Right ventricle myocardium superior (tissue), 1 donor: ENCODE measurements around the gene CUEDC1. TPM values are rescaled to one million over a fixed set of nuclear protein-coding genes. Genes with fewer than 3 reads are reported as not detected.
"Not testable (repeated sequence)": the region's sequence is repeated elsewhere in the genome, so short reads cannot be mapped to it uniquely, and the experiment has no call there.

Experiments used
- ATAC-seq: fragments of 200-7000 bp; cut with Tn5 transposase; one replicate; pipeline ENCODE4 v1.9.1; 2020; ENCODE audit warnings: mild to moderate bottlenecking; ENCODE audit not compliant: poor library complexity
- DNase-seq: peaks from one replicate; pipeline ENCODE4 v3.0.0-alpha.2; 2020
- intact Hi-C: fragments of 100-400 bp; cut with DNase I; formaldehyde crosslinking; loops from one replicate; pipeline ENCODE4 v1.11.2; 2022
- total RNA-seq: library from RNA; stranded (reverse); fragmentation: NEBNext Ultra II Directional; extraction: Animal tissue kit (Norgen Biotek cat#: 25700); gene quantifications from one replicate; pipeline ENCODE4 v1.2.1, GENCODE V29; 2021
- donor health status: DM: no; HTN: yes; CAD: no; lungs with severe emphysema.

Gene CUEDC1
- total RNA-seq, 1 donor from 2014 or later = 44.6 TPM

- intact Hi-C loops = no loop called here
- ATAC-seq = peak; percentile 78
- peak; percentile 86 for DNase-seq
Measured at GRCh38 chr17:57861790-57862693, 93.2 kb downstream of the CUEDC1 start.

- DNase-seq = peak; percentile 76
- ATAC-seq = peak; percentile 54
- intact Hi-C loops = no loop called here
Measured at GRCh38 chr17:57861000-57861789, 94.0 kb downstream of the CUEDC1 start.

GRCh38 chr17:57860414-57860999, 94.7 kb downstream of the CUEDC1 start:
- intact Hi-C loops = no loop called here
- no peak for ATAC-seq
- no peak for DNase-seq

- DNase-seq (peak; percentile 21), ATAC-seq (no peak)
- intact Hi-C loops = loop anchor here (2.0 to 5.0 kb wide), 2 partner anchors 135 to 252 kb away; no protein-coding TSS in a partner anchor
Measured at GRCh38 chr17:57859601-57860413, 95.4 kb downstream of the CUEDC1 start.

- DNase-seq (no peak), ATAC-seq (no peak)
- intact Hi-C loops = loop anchor here (2.0 to 5.0 kb wide), 2 partner anchors 136 to 253 kb away; no protein-coding TSS in a partner anchor
Measured at GRCh38 chr17:57858838-57859237, 96.4 kb downstream of the CUEDC1 start.

GRCh38 chr17:57856792-57857620, 98.2 kb downstream of the CUEDC1 start:
- intact Hi-C loops = loop anchor here (5.0 kb wide), 1 partner anchor 255 kb away; no protein-coding TSS in a partner anchor
- no peak for ATAC-seq

GRCh38 chr17:57855391-57856035, 99.7 kb downstream of the CUEDC1 start:
- ATAC-seq = no peak
- DNase-seq = no peak
- intact Hi-C loops = loop anchor here (5.0 kb wide), 1 partner anchor 257 kb away; no protein-coding TSS in a partner anchor

More at GRCh38 chr17:57856792-57857620, 98.2 kb downstream of the CUEDC1 start:
- no peak for DNase-seq

- intact Hi-C loops = no loop called here
- DNase-seq (peak; percentile 76), ATAC-seq (peak; percentile 4)
Measured at GRCh38 chr17:57853695-57854094, 101.5 kb downstream of the CUEDC1 start.

- DNase-seq (no peak), ATAC-seq (no peak)
- intact Hi-C loops = no loop called here
Measured at GRCh38 chr17:57852955-57853328, 102.3 kb downstream of the CUEDC1 start.

GRCh38 chr17:57852092-57852954, 102.9 kb downstream of the CUEDC1 start:
- ATAC-seq (no peak), DNase-seq (no peak)
- intact Hi-C loops = no loop called here

GRCh38 chr17:57849874-57850754, 105.1 kb downstream of the CUEDC1 start, which contains the start of gene MRPS23:
MRPS23 (minus strand) TSS chr17:57850044; CDS start chr17:57850010, 34 bp downstream.
- DNase-seq (peak; percentile 99), ATAC-seq (peak; percentile 86)
- intact Hi-C loops = no loop called here

GRCh38 chr17:57849163-57849873, 105.9 kb downstream of the CUEDC1 start:
- ATAC-seq (no peak), DNase-seq (no peak)
- intact Hi-C loops = no loop called here

- intact Hi-C loops, DNase-seq, ATAC-seq: not testable (repeated sequence)
Measured at GRCh38 chr17:57846056-57846945, 108.9 kb downstream of the CUEDC1 start.
